MG63 (cell line): ENCODE measurements around the gene CDC42SE2. TPM values are rescaled to one million over a fixed set of nuclear protein-coding genes. Genes with fewer than 3 reads are reported as not detected.

ENCODE experiments used
- DNase-seq: peaks from one replicate; pipeline ENCODE4 v3.0.0-alpha.2; 2020
- H3K27me3 ChIP-seq: fragments of 250-450 bp; sonication (Bioruptor Pico); 2 replicates; pipeline ENCODE4 v1.5.1; 2020; ENCODE audit warnings: mild to moderate bottlenecking, moderate library complexity
- H3K36me3 ChIP-seq: fragments of 250-450 bp; sonication (Bioruptor Pico); 2 replicates; pipeline ENCODE4 v1.5.1; 2020; ENCODE audit warnings: mild to moderate bottlenecking, moderate library complexity
- H3K4me3 ChIP-seq: fragments of 250-450 bp; sonication (Bioruptor Pico); 2 replicates; pipeline ENCODE4 v1.5.1; 2020; ENCODE audit warnings: mild to moderate bottlenecking, moderate library complexity
- H3K9me3 ChIP-seq: fragments of 250-450 bp; sonication (Bioruptor Pico); 2 replicates; pipeline ENCODE4 v1.5.1; 2020; ENCODE audit warnings: mild to moderate bottlenecking, moderate library complexity
- total RNA-seq: library from RNA; depleted of rRNA; stranded (reverse); fragments of >200 nt; shearing (Covaris generic); gene quantifications from 2 replicates; pipeline ENCODE4 v1.2.3, GENCODE V29; 2014; ENCODE audit warnings: low replicate concordance; rRNA removed

The CDC42SE2 gene
- total RNA-seq = 23.6 and 29.9 TPM in 2 replicates

GRCh38 chr5:131263648-131264450 lies at the start of gene CDC42SE2:
Gene CDC42SE2, plus strand, starts transcription at chr5:131264053. Its CDS starts 95,441 bp downstream, at chr5:131359494.
- no peaks in the 10 kb centered on the region for H3K9me3 ChIP-seq
- DNase-seq = peak; percentile 88
- H3K27me3 ChIP-seq = no peaks in the 10 kb centered on the region
- peak within 1 kb of the TSS; percentile 84 for H3K4me3 ChIP-seq
- no peaks in the 10 kb centered on the region for H3K36me3 ChIP-seq

- Histone ChIP-seq H3K36me3 (no peaks in the 10 kb centered on the region), H3K4me3 (no peak overlapping the region), H3K27me3 (no peaks in the 10 kb centered on the region), H3K9me3 (no peaks in the 10 kb centered on the region)
- no peak for DNase-seq
Measured at GRCh38 chr5:131214609-131215227, 49.1 kb upstream of the CDC42SE2 start.

DNA sequence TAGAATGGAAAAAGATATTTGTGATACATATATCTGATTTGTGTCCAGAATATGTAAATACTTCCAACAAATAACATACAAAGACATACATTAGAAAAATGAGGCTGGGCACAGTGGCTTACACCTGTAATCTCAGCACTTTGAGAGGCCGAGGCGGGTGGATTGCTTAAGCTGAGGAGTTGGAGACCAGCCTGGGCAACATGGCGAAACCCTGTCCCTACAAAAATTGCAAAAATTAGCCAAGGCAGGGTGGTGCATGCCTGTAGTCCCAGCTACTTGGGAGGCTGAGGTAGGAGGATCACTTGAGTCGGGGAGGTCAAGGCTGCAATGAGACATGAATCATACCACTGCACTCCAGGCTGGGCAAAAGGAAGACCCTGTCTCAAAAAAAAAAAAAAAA lies 46.1 kb upstream of the CDC42SE2 start:
- H3K27me3 ChIP-seq = no peaks in the 10 kb centered on the region
- H3K4me3 ChIP-seq = no peak overlapping the region
- DNase-seq = no peak
- H3K36me3 ChIP-seq = no peaks in the 10 kb centered on the region
- H3K9me3 ChIP-seq = no peaks in the 10 kb centered on the region

- Histone ChIP-seq H3K9me3 (no peaks in the 10 kb centered on the region), H3K27me3 (no peaks in the 10 kb centered on the region), H3K36me3 (no peaks in the 10 kb centered on the region), H3K4me3 (no peak overlapping the region)
- no peak for DNase-seq
Measured at GRCh38 chr5:131218392-131218791, 45.5 kb upstream of the CDC42SE2 start.

GRCh38 chr5:131220566-131220965 lies 43.3 kb upstream of the CDC42SE2 start:
- no peak overlapping the region for H3K4me3 ChIP-seq
- H3K9me3 ChIP-seq = no peaks in the 10 kb centered on the region
- H3K36me3 ChIP-seq = no peaks in the 10 kb centered on the region
- no peaks in the 10 kb centered on the region for H3K27me3 ChIP-seq
- DNase-seq = no peak

- H3K9me3 ChIP-seq = no peaks in the 10 kb centered on the region
- no peaks in the 10 kb centered on the region for H3K36me3 ChIP-seq
- no peak for DNase-seq
- H3K4me3 ChIP-seq = no peak overlapping the region
- H3K27me3 ChIP-seq = no peaks in the 10 kb centered on the region
Measured at GRCh38 chr5:131221008-131221703, 42.7 kb upstream of the CDC42SE2 start.

- no peak for DNase-seq
- H3K36me3 ChIP-seq = no peaks in the 10 kb centered on the region
- H3K4me3 ChIP-seq = no peak overlapping the region
- H3K27me3 ChIP-seq = no peaks in the 10 kb centered on the region
- H3K9me3 ChIP-seq = no peaks in the 10 kb centered on the region
Measured at GRCh38 chr5:131221888-131222287, 42.0 kb upstream of the CDC42SE2 start.

DNA sequence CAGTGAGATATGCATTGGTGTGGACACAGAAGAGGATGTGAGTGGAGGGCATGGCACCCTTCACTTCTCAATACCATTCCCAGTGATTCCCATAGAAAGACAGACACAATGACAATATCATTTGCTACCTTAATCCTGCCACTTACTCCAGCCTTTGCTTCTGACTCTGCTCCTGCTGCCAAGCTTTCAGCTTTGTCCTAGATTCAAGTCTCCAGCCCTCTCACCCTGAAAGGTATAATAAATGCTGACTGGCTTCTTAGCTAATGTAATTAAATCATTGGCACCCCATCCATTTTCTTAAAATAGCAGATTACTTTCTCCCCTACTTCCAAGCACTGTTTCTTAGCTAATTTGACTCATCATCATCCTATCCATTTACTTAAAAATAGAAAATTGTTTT lies 41.1 kb upstream of the CDC42SE2 start:
- no peaks in the 10 kb centered on the region for H3K27me3 ChIP-seq
- no peaks in the 10 kb centered on the region for H3K36me3 ChIP-seq
- no peak for DNase-seq
- no peak overlapping the region for H3K4me3 ChIP-seq
- no peaks in the 10 kb centered on the region for H3K9me3 ChIP-seq

GRCh38 chr5:131223751-131224386 lies 40.0 kb upstream of the CDC42SE2 start:
- DNase-seq = no peak
- no peaks in the 10 kb centered on the region for H3K27me3 ChIP-seq
- H3K4me3 ChIP-seq = no peak overlapping the region
- H3K36me3 ChIP-seq = no peaks in the 10 kb centered on the region
- no peaks in the 10 kb centered on the region for H3K9me3 ChIP-seq

GRCh38 chr5:131224387-131225201 lies 39.3 kb upstream of the CDC42SE2 start:
- Histone ChIP-seq H3K4me3 (no peak overlapping the region), H3K27me3 (no peaks in the 10 kb centered on the region), H3K9me3 (no peaks in the 10 kb centered on the region), H3K36me3 (no peaks in the 10 kb centered on the region)
- no peak for DNase-seq

GRCh38 chr5:131225282-131225974 lies 38.4 kb upstream of the CDC42SE2 start:
- H3K27me3 ChIP-seq = no peaks in the 10 kb centered on the region
- no peaks in the 10 kb centered on the region for H3K36me3 ChIP-seq
- no peak for DNase-seq
- no peaks in the 10 kb centered on the region for H3K9me3 ChIP-seq
- H3K4me3 ChIP-seq = no peak overlapping the region

GRCh38 chr5:131226899-131227298 lies 37.0 kb upstream of the CDC42SE2 start:
- Histone ChIP-seq H3K27me3 (no peaks in the 10 kb centered on the region), H3K4me3 (no peak overlapping the region), H3K9me3 (no peaks in the 10 kb centered on the region), H3K36me3 (no peaks in the 10 kb centered on the region)
- DNase-seq = no peak

DNA sequence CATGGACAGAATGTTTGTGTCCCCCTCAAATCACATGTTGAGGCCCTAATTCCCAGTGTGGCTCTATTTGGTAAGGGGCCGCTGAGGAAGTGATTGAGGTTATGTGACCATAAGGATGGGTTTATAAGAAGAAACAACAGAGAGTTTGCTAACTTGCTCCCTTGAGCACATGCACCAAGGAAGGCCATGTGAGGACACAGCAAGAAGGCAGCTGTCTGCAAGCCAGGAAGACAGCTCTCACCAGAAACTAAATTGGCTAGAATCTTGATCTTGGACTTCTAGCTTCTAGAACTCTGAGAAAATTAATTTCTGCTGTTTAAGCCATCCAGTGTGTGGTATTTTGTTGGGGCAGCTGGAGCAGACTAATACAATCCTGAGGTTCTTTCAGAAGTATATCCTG lies 35.2 kb upstream of the CDC42SE2 start:
- H3K9me3 ChIP-seq = no peaks in the 10 kb centered on the region
- H3K4me3 ChIP-seq = no peak overlapping the region
- DNase-seq = no peak
- no peaks in the 10 kb centered on the region for H3K36me3 ChIP-seq
- H3K27me3 ChIP-seq = no peaks in the 10 kb centered on the region

DNA sequence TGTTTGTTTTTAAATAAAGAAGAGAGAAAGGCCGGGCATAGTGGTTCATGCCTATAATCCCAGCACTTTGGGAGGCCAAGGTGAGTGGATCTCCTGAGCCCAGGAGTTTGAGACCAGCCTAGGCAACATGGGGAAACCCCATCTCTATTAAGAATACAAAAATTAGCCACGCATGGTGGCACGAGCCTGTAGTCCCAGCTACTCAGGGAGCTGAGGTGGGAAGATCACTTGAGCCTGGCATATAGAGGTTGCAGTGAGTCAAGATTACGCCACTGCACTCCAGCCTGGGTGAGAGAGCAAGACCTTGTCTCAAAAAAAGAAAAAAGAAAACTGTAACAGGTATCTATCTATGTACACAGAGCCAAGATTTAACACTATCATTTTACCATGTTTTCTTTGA lies 34.2 kb upstream of the CDC42SE2 start:
- no peaks in the 10 kb centered on the region for H3K36me3 ChIP-seq
- no peak for DNase-seq
- no peaks in the 10 kb centered on the region for H3K27me3 ChIP-seq
- no peaks in the 10 kb centered on the region for H3K9me3 ChIP-seq
- H3K4me3 ChIP-seq = no peak overlapping the region

DNA sequence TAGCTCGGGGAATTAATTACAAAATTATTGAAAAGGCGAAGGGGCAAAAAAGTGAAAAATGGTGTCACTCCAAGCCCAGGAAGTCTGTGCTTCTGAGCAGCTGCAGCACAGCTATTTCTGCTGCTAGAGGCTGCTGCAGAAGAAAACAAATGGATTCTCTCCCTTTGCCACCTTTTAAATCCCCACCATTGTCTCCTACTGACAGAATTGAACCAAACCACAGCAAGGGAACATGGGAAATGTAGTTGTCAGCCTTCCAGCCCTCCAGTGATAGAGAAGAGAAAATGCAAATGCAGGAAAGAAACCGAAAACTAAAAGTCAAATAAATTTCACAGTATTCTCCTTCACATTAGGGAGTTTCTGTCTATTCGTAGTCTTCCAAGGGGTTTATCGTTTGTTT lies 33.4 kb upstream of the CDC42SE2 start:
- Histone ChIP-seq H3K4me3 (peak overlapping the region; percentile 14; the same call in 1 of the 2 replicates), H3K9me3 (no peaks in the 10 kb centered on the region), H3K36me3 (no peaks in the 10 kb centered on the region), H3K27me3 (no peaks in the 10 kb centered on the region)
- DNase-seq = peak; percentile 15

DNA sequence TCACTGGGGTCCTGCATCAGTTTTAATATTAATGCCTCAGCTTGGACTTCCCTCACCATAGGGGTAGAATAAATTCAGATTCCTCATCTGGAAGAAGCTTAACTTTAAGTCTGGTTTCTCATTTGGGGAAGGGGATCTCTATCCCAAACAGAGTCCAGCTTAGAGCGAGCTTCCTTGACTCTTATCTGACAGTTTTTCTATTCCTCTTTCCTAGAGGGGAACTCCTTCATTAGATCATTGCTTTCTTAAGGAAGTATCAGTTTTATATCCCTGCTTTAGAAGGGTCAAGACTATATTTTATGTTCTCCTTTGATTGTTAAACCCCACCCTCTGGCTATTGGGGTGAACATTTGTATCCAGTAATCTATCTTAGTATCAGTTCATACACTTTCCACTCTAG lies 24.2 kb upstream of the CDC42SE2 start:
- no peaks in the 10 kb centered on the region for H3K27me3 ChIP-seq
- DNase-seq = no peak
- no peaks in the 10 kb centered on the region for H3K36me3 ChIP-seq
- H3K4me3 ChIP-seq = no peak overlapping the region
- H3K9me3 ChIP-seq = no peaks in the 10 kb centered on the region
